Ureter (tissue), 1 donor: ENCODE data around the gene C15orf39. TPM values are rescaled to one million over a fixed set of nuclear protein-coding genes. Genes with fewer than 3 reads are reported as not detected.

Experiments
- total RNA-seq: library from RNA; stranded (reverse); gene quantifications from one replicate; pipeline ENCODE4 v1.2.4, GENCODE V29; 2023
- donor health status: DM: yes; HTN: yes; CAD: no.

C15orf39 gene
- total RNA-seq, 1 donor from 2014 or later, result 32.7 TPM

Other genes starting within 250 kb of the C15orf39 start
- gene RPP25, start 245.1 kb upstream of the C15orf39 start, total RNA-seq, result 7.3 TPM
- 21.0 TPM for gene SCAMP5, start 206.3 kb upstream of the C15orf39 start, total RNA-seq
- gene PPCDC, start 178.3 kb upstream of the C15orf39 start, total RNA-seq, result 23.4 TPM
- not detected for gene GOLGA6C, start 56.5 kb downstream of the C15orf39 start, total RNA-seq
- not detected for gene GOLGA6D, start 81.0 kb downstream of the C15orf39 start, total RNA-seq
- gene COMMD4, start 134.2 kb downstream of the C15orf39 start, total RNA-seq, result 53.0 TPM
- 44.9 TPM for gene NEIL1, start 145.2 kb downstream of the C15orf39 start, total RNA-seq
- 325 TPM for gene MAN2C1, start 166.7 kb downstream of the C15orf39 start, total RNA-seq
- 93.6 TPM for gene SIN3A, start 249.8 kb downstream of the C15orf39 start, total RNA-seq